GM12878 (cell line): Measurements from ENCODE around the gene NUDT1.

ENCODE experiments used
- ETV6 ChIP-seq, 2 experiments: fragments of 450-650 bp in 1 of 2; IDR thresholded peaks in 1 of 2; conservative IDR thresholded peaks in 1 of 2; 2 replicates each; pipeline ENCODE4 v1.6.1; 2014; ENCODE audit warnings: antibody characterized with exemption in 1 of 2, borderline replicate concordance in 1 of 2, low read depth in 1 of 2, mild to moderate bottlenecking in 1 of 2, moderate library complexity in 1 of 2
- JUND ChIP-seq: IDR thresholded peaks from 2 replicates; pipeline ENCODE4 v1.6.1; 2012; ENCODE audit warnings: low read depth, mild to moderate bottlenecking, low read length, improper control_type of control experiment, moderate library complexity
- NFIC ChIP-seq: IDR thresholded peaks from 2 replicates; pipeline ENCODE4 v1.6.1; 2012; ENCODE audit warnings: low read depth, mild to moderate bottlenecking, inconsistent platforms, low read length, moderate library complexity
- NR2C2 ChIP-seq: IDR thresholded peaks from 2 replicates; pipeline ENCODE4 v1.6.1; 2011; ENCODE audit warnings: borderline replicate concordance, low read depth; ENCODE audit not compliant: control insufficient read depth, insufficient read length
- RBBP5 ChIP-seq: fragments of 200-600 bp; sonication (generic); conservative IDR thresholded peaks from 2 replicates; pipeline ENCODE4 v1.6.1; 2016
- RELA ChIP-seq: fragments of 450-650 bp; IDR thresholded peaks from 2 replicates; pipeline ENCODE4 v1.8.0; 2014; ENCODE audit warnings: borderline replicate concordance; ENCODE audit not compliant: partially characterized antibody
- SP1 ChIP-seq: IDR thresholded peaks from one replicate; pipeline ENCODE4 v1.6.1; 2011; ENCODE audit warnings: low read depth, low read length
- ZNF274 ChIP-seq: IDR thresholded peaks from one replicate; pipeline ENCODE4 v1.8.0; 2011; ENCODE audit not compliant: insufficient read length, insufficient read depth
- TF ChIP-seq, protein P1 (sequence below): fragments of 450-650 bp; IDR thresholded peaks from 2 replicates; pipeline ENCODE4 v1.6.1; 2017; ENCODE audit warnings: mild to moderate bottlenecking
- TF ChIP-seq, protein P2 (sequence below): IDR thresholded peaks from 2 replicates; pipeline ENCODE4 v1.6.1; 2012; ENCODE audit warnings: mild to moderate bottlenecking, low read depth, low read length
- TF ChIP-seq, protein P3 (sequence below): IDR thresholded peaks from 2 replicates; pipeline ENCODE4 v1.6.1; 2012; ENCODE audit warnings: low read depth, low read length, improper control_type of control experiment

DNA sequence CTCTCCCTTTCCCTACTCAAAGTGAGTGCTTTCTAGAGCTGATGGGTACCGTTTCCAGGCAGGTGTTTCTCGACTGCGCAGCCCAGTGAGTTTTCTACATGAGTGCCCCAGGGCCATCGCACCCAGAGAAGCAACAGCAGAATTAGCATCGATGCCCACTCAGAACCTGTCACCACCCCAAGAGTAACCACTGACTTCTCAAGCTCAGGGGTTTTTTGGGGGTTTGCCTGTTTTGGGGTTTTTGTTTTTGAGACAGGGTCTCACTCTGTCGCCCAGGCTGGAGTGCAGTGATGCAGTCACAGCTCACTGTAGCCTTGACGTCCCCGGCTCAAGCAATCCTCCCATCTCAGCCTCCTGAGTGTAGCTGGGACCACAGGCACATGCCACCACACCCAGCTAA, 46.5 kb downstream of the NUDT1 start:
- TF ChIP-seq ZNF274, result no peak
- no peak for TF ChIP-seq NFIC
- no peak for TF ChIP-seq RBBP5
- TF ChIP-seq NR2C2, result no peak
- TF ChIP-seq, protein P1, sequence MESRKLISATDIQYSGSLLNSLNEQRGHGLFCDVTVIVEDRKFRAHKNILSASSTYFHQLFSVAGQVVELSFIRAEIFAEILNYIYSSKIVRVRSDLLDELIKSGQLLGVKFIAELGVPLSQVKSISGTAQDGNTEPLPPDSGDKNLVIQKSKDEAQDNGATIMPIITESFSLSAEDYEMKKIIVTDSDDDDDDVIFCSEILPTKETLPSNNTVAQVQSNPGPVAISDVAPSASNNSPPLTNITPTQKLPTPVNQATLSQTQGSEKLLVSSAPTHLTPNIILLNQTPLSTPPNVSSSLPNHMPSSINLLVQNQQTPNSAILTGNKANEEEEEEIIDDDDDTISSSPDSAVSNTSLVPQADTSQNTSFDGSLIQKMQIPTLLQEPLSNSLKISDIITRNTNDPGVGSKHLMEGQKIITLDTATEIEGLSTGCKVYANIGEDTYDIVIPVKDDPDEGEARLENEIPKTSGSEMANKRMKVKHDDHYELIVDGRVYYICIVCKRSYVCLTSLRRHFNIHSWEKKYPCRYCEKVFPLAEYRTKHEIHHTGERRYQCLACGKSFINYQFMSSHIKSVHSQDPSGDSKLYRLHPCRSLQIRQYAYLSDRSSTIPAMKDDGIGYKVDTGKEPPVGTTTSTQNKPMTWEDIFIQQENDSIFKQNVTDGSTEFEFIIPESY, result no peak
- TF ChIP-seq, protein P2, sequence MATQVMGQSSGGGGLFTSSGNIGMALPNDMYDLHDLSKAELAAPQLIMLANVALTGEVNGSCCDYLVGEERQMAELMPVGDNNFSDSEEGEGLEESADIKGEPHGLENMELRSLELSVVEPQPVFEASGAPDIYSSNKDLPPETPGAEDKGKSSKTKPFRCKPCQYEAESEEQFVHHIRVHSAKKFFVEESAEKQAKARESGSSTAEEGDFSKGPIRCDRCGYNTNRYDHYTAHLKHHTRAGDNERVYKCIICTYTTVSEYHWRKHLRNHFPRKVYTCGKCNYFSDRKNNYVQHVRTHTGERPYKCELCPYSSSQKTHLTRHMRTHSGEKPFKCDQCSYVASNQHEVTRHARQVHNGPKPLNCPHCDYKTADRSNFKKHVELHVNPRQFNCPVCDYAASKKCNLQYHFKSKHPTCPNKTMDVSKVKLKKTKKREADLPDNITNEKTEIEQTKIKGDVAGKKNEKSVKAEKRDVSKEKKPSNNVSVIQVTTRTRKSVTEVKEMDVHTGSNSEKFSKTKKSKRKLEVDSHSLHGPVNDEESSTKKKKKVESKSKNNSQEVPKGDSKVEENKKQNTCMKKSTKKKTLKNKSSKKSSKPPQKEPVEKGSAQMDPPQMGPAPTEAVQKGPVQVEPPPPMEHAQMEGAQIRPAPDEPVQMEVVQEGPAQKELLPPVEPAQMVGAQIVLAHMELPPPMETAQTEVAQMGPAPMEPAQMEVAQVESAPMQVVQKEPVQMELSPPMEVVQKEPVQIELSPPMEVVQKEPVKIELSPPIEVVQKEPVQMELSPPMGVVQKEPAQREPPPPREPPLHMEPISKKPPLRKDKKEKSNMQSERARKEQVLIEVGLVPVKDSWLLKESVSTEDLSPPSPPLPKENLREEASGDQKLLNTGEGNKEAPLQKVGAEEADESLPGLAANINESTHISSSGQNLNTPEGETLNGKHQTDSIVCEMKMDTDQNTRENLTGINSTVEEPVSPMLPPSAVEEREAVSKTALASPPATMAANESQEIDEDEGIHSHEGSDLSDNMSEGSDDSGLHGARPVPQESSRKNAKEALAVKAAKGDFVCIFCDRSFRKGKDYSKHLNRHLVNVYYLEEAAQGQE, result no peak
- TF ChIP-seq ETV6 (conservative IDR thresholded peaks at IDR 0.05 in 1 of 2, IDR thresholded peaks at IDR 0.05 in 1 of 2; ENCODE audit: borderline replicate concordance in 1 of 2, low read depth in 1 of 2), result 0 out of 4 replicates have a peak, but pooled peaks of 1 of the 2 experiments have one; percentile 40
- TF ChIP-seq SP1, result no peak
- TF ChIP-seq RELA, result peak; percentile 54
- TF ChIP-seq JUND, result no peak
- TF ChIP-seq, protein P3, sequence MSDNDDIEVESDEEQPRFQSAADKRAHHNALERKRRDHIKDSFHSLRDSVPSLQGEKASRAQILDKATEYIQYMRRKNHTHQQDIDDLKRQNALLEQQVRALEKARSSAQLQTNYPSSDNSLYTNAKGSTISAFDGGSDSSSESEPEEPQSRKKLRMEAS, result no peak
